ENCODE data around the gene PLCB1. TPM values are rescaled to one million over a fixed set of nuclear protein-coding genes. Genes with fewer than 3 reads are reported as not detected.

PLCB1 gene
- total and polyA plus RNA-seq, 2 of the 4 experiments (the other 2 are of a cell fraction) = 5.6 to 16.1 TPM

GRCh38 chr20:8317448-8317847 is 185.4 kb downstream of the PLCB1 start:
- Histone ChIP-seq H3K14ac (replicated peaks; ENCODE audit: low read depth, low read length) (no peak overlapping the region), H4K5ac (ENCODE audit: low read depth, low read length) (no peak overlapping the region), H3K27me3 (ENCODE audit: control insufficient read depth, insufficient read depth, low read length) (no peaks in the 10 kb centered on the region), H2BK5ac (ENCODE audit: low read depth, low read length, poor library complexity, severe bottlenecking) (no peak overlapping the region), H3K27ac (ENCODE audit: insufficient read depth, low read length) (no peak overlapping the region), H2AFZ (replicated peaks; ENCODE audit: low read length, poor library complexity) (no peak overlapping the region), H2BK20ac (ENCODE audit: low read depth, low read length) (no peak overlapping the region), H3K4ac (ENCODE audit: low read depth, low read length) (no peak overlapping the region), H3K4me1 (ENCODE audit: control insufficient read depth, insufficient read depth, low read length) (no peaks in the 10 kb centered on the region), H4K20me1 (ENCODE audit: insufficient read depth, low read length) (no peaks in the 10 kb centered on the region), H2BK15ac (ENCODE audit: low read depth, low read length) (no peak overlapping the region), H3K56ac (ENCODE audit: extremely low read depth, insufficient read depth, low read length) (no peak overlapping the region), H4K91ac (ENCODE audit: insufficient read depth, low read depth, low read length) (no peak overlapping the region), H2AK9ac (replicated peaks; ENCODE audit: low read depth, low read length, poor library complexity) (no peak overlapping the region), H3K18ac (ENCODE audit: low read depth, low read length) (no peak overlapping the region), H3K36me3 (ENCODE audit: control insufficient read depth, insufficient read depth, low read length) (no peaks in the 10 kb centered on the region), H3K79me1 (ENCODE audit: low read depth in 1 of 2, low read length in 2 of 2) (no peaks in the 10 kb centered on the region; a peak in 1 of 4 replicates), H3K23ac (ENCODE audit: low read depth, low read length) (no peak overlapping the region), H3K4me3 (ENCODE audit: insufficient read depth, low read depth, low read length) (no peak overlapping the region), H2BK120ac (ENCODE audit: low read depth, low read length) (no peak overlapping the region), H3K9me3 (ENCODE audit: control insufficient read depth, insufficient read depth, low read length) (no peaks in the 10 kb centered on the region), H4K8ac (ENCODE audit: low read depth in 2 of 2, low read length in 2 of 2) (no peak overlapping the region), H2AK5ac (ENCODE audit: low read depth, low read length) (no peak overlapping the region), H3K4me2 (ENCODE audit: low read depth, low read length) (no peak overlapping the region), H3K9ac (ENCODE audit: low read depth, low read length) (no peak overlapping the region), H3K9me1 (ENCODE audit: insufficient read depth, low read length) (no peaks in the 10 kb centered on the region)
- DNase-seq = no peak
- in situ Hi-C loops (cut with MboI; ENCODE audit: low sequenced_read_pairs) (no loop called here), intact Hi-C loops (cut with micrococcal nuclease) (no loop called here), dilution Hi-C loops (cut with HindIII; ENCODE audit: low sequenced_read_pairs, unreplicated experiment) (no loop called here)
- ATAC-seq (ENCODE audit: low read depth) = no peak
- ChIA-PET POLR2A (ENCODE audit: unreplicated experiment) (no interaction called here), CTCF (interaction anchor here (0.6 kb wide), 1 partner anchor 440 kb away, joined by 3 read pairs; no protein-coding TSS in a partner anchor)
- TF ChIP-seq FOS (IDR thresholded peaks at IDR 0.05; ENCODE audit: low read depth, low read length) (no peak), MXI1 (IDR thresholded peaks at IDR 0.05; ENCODE audit: borderline replicate concordance, low read depth, low read length) (no peak), RCOR1 (IDR thresholded peaks at IDR 0.05; ENCODE audit: insufficient replicate concordance, low read length) (no peak), RFX5 (IDR thresholded peaks at IDR 0.05; ENCODE audit: low read depth, low read length) (no peak), RAD21 (IDR thresholded peaks at IDR 0.05; ENCODE audit: low read length) (no peak), NFE2L2 (IDR thresholded peaks at IDR 0.05; ENCODE audit: low read depth, low read length) (no peak), BHLHE40 (IDR thresholded peaks at IDR 0.05; ENCODE audit: low read depth, low read length) (no peak), MAZ (IDR thresholded peaks at IDR 0.05; ENCODE audit: borderline replicate concordance, low read depth, low read length) (no peak), POLR2A (IDR thresholded peaks at IDR 0.05; ENCODE audit: low read depth, low read length) (no peak)
- TF ChIP-seq, protein P1, sequence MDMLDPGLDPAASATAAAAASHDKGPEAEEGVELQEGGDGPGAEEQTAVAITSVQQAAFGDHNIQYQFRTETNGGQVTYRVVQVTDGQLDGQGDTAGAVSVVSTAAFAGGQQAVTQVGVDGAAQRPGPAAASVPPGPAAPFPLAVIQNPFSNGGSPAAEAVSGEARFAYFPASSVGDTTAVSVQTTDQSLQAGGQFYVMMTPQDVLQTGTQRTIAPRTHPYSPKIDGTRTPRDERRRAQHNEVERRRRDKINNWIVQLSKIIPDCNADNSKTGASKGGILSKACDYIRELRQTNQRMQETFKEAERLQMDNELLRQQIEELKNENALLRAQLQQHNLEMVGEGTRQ (IDR thresholded peaks at IDR 0.05; ENCODE audit: low read depth, low read length) = no peak
- TF ChIP-seq, protein P2, sequence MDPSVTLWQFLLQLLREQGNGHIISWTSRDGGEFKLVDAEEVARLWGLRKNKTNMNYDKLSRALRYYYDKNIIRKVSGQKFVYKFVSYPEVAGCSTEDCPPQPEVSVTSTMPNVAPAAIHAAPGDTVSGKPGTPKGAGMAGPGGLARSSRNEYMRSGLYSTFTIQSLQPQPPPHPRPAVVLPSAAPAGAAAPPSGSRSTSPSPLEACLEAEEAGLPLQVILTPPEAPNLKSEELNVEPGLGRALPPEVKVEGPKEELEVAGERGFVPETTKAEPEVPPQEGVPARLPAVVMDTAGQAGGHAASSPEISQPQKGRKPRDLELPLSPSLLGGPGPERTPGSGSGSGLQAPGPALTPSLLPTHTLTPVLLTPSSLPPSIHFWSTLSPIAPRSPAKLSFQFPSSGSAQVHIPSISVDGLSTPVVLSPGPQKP (IDR thresholded peaks at IDR 0.05; ENCODE audit: borderline replicate concordance, low read depth, low read length) = no peak
- no TSS peak for BruUV-seq (replicated peaks)
- no CpG with 5 or more reads among the region's 1 CpG for WGBS, 2 experiments (ENCODE audit: extremely low coverage in 2 of 2, insufficient read length in 1 of 2)
